IPS-18a (cell line): ENCODE data around the gene UBAP1L.
"Not testable (repeated sequence)": the region's sequence is repeated elsewhere in the genome, so short reads cannot be mapped to it uniquely, and the experiment has no call there.

Experiments
- H3K27ac ChIP-seq: one replicate; pipeline ENCODE4 v1.5.1; 2013; ENCODE audit warnings: low read length
- H3K27me3 ChIP-seq: one replicate; pipeline ENCODE4 v1.6.1; 2013; ENCODE audit warnings: mild to moderate bottlenecking, low read length; ENCODE audit not compliant: control insufficient read depth, insufficient read depth
- H3K36me3 ChIP-seq: one replicate; pipeline ENCODE4 v1.6.1; 2013; ENCODE audit warnings: low read depth, low read length; ENCODE audit not compliant: control insufficient read depth
- H3K4me1 ChIP-seq: one replicate; pipeline ENCODE4 v1.6.1; 2013; ENCODE audit warnings: low read depth, low read length; ENCODE audit not compliant: control insufficient read depth
- H3K4me3 ChIP-seq: one replicate; pipeline ENCODE4 v1.5.1; 2013; ENCODE audit warnings: low read length
- H3K9ac ChIP-seq: one replicate; pipeline ENCODE4 v1.6.1; 2013; ENCODE audit warnings: mild to moderate bottlenecking, low read length, moderate library complexity
- H3K9me3 ChIP-seq: one replicate; pipeline ENCODE4 v1.6.1; 2013; ENCODE audit warnings: low read depth, low read length; ENCODE audit not compliant: control insufficient read depth

UBAP1L gene

DNA sequence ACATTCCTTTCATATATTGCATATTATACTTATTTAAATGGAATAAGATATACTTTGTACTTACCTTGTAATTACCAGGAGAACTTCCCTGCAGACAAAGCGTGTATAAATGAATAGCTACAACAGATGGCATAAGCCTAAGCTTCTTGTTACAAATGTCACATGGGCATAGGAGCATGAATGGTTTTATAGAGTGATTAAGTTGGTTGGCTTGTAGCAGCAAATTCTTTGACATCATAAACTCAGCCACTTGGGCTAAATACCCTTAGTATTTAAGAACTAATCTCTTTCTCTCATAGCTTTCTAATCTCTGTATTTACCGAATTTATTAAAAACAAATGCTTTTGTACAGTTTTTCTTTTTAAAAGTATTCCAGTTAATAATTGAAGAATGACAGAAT, at the start of gene UBAP1L:
UBAP1L (minus strand) TSS at position 115 of the 400 bp plus-strand sequence. CDS start 8,985 bp downstream, outside the sequence.
- no peak within 1 kb of the TSS for H3K9ac ChIP-seq

DNA sequence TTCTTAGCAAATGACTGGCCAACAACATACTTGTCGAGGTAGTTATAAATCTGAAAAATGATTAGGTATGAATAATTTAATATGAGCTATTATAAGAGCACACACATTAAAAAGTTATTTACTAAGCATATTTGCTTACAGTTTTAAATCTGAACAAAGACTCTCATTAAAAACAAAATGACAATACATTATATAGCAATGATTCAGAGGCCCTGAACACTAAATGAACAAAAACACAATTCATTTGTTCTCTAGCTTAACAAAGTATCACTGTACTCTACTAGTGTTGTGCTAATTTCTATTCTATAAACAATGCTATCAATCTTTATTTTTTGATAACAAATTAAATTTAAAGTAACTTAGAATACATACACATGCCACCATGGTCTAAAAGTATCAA, 49.1 kb upstream of the UBAP1L start:
- H3K4me1 ChIP-seq = no peaks in the 10 kb centered on the region
- no peak overlapping the region for H3K9ac ChIP-seq
- no peaks in the 10 kb centered on the region for H3K9me3 ChIP-seq
- no peaks in the 10 kb centered on the region for H3K27me3 ChIP-seq
- H3K4me3 ChIP-seq = no peak overlapping the region
- H3K27ac ChIP-seq = no peak overlapping the region
- peaks cover 23% of the 10 kb centered on the region for H3K36me3 ChIP-seq

More for the DNA sequence above, at the start of gene UBAP1L:
- Histone ChIP-seq H3K4me3 (no peak within 1 kb of the TSS), H3K27me3 (no peaks in the 10 kb centered on the region), H3K4me1 (no peaks in the 10 kb centered on the region), H3K36me3 (peaks cover 33% of the 10 kb centered on the region), H3K9me3 (no peaks in the 10 kb centered on the region), H3K27ac (no peak within 1 kb of the TSS)

DNA sequence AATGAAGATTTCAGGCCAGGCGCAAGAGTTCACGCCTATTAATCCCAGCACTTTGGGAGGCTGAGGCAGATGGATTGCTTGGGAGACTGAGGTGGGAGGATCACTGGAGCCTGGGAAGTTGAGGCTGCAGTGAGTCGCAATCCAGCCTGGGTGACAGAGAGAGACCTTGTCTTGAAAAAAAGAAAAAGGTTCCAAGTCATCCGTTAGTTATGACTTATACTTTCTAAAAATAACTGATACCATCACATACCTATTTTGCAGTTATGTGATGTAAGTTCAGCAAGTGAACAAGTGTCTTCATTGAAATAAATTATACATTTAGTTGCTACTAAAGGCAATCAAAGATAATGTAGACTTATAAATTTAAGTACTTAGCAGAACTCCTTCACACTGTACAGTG, 48.0 kb upstream of the UBAP1L start:
- Histone ChIP-seq H3K9ac (no peak overlapping the region), H3K9me3 (no peaks in the 10 kb centered on the region), H3K4me3 (no peak overlapping the region), H3K4me1 (no peaks in the 10 kb centered on the region), H3K36me3 (peaks cover 29% of the 10 kb centered on the region), H3K27me3 (no peaks in the 10 kb centered on the region), H3K27ac (no peak overlapping the region)

DNA sequence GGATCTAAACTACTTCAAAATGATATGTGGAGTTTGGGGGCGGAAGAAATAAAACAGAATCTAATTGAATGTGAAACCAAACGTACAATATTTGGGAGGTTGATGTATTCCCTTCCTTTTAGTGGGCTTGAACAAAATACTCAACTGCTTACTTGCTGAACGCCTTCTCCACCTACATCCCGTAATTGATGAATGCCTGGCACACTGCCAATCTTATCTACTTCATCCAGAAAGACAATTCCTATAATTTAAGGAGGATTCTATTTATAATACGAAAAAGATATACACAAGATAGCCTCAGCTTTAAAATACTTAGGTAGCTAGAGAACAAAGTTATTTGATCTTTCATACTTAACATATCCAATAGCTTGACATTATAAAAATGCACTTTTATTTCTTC, 41.7 kb upstream of the UBAP1L start:
- Histone ChIP-seq H3K9ac (no peak overlapping the region), H3K27me3 (no peaks in the 10 kb centered on the region), H3K4me1 (no peaks in the 10 kb centered on the region), H3K4me3 (no peak overlapping the region), H3K9me3 (no peaks in the 10 kb centered on the region), H3K27ac (no peak overlapping the region), H3K36me3 (peaks cover 59% of the 10 kb centered on the region)

DNA sequence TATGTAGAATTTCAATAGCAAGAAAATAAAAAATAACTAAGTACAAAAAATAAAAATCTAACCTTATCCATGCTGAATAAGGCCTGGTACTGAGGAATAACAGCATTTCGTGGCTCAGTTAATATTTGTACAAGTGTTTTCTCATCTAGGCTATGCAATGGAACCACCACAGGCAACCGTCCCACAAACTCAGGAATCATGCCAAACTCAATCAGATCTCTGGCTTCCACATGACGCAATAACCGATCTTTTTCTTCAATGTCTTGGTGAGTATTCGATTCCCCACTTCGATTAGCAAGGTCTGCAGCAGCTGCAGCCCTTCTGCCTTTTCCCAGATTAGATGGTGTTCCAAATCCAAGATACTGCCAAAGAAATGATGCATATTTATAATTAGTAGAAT, 39.7 kb upstream of the UBAP1L start:
- H3K4me3 ChIP-seq = no peak overlapping the region
- H3K9ac ChIP-seq = no peak overlapping the region
- no peaks in the 10 kb centered on the region for H3K4me1 ChIP-seq
- no peaks in the 10 kb centered on the region for H3K9me3 ChIP-seq
- H3K36me3 ChIP-seq = peaks cover 67% of the 10 kb centered on the region
- H3K27me3 ChIP-seq = no peaks in the 10 kb centered on the region
- no peak overlapping the region for H3K27ac ChIP-seq

DNA sequence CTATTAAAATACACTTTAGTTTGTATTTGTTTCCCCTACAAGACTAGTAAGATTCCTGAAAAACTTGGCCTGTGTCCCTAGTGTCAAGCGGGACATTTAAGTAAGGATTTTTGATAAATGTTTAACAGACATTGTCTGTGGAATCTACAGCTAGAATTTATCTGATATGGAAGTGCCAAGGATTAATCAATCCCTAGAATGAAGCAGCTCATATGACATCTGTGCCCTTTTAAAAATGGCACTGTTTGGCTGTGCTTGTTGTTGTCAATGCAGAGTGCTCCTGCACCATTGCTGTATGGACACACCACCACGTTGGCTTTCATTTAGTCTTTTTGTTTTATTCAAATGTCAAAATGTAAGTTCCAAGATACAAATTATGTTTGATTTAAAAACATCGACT, 32.9 kb upstream of the UBAP1L start:
- Histone ChIP-seq H3K9me3 (no peaks in the 10 kb centered on the region), H3K27me3 (no peaks in the 10 kb centered on the region), H3K9ac (no peak overlapping the region), H3K4me3 (no peak overlapping the region), H3K4me1 (no peaks in the 10 kb centered on the region), H3K27ac (no peak overlapping the region), H3K36me3 (peaks cover 11% of the 10 kb centered on the region)

DNA sequence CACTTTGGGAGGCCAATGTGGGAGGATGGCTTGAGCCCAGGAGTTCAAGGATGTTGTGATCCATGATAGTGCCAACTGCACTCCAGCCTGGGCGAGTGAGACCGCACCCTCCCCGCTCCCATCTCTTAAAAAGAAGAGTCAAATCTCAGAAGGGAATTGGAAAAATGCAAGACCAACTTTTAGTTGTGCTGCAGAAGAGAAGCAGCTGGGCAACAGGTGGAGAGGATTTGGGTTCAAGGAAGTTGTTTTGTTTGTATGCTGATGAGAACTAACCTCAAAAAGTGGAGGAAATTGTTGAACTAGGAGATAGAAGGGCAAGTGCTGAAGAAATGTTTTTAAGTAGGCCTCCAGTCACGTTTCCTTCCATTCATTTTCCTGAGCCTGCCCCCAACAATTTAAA, 31.4 kb upstream of the UBAP1L start:
- H3K9me3 ChIP-seq = no peaks in the 10 kb centered on the region
- no peaks in the 10 kb centered on the region for H3K27me3 ChIP-seq
- peaks cover 8% of the 10 kb centered on the region for H3K36me3 ChIP-seq
- H3K4me3 ChIP-seq = no peak overlapping the region
- no peaks in the 10 kb centered on the region for H3K4me1 ChIP-seq
- H3K27ac ChIP-seq = no peak overlapping the region
- no peak overlapping the region for H3K9ac ChIP-seq

DNA sequence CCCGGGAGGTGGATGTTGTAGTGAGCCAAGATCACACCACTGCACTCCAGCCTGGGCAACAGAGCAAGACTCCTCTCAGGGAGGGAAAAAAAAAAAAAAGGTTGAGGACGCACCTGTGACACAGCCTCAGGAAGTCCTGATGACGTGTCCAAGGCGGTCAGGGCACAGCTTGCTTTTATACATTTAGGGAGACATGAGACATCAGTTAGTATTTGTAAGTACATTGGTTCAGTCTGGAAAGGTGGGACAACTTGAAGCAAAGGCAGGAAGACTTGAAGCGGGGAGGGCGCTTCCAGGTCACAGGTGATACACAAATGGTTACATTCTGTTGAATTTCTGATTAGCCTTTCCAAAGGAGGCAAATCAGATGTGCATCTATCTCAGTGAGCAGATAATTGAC, 23.6 kb upstream of the UBAP1L start:
- not testable (repeated sequence) for H3K27ac ChIP-seq, H3K4me3 ChIP-seq, H3K27me3 ChIP-seq

DNA sequence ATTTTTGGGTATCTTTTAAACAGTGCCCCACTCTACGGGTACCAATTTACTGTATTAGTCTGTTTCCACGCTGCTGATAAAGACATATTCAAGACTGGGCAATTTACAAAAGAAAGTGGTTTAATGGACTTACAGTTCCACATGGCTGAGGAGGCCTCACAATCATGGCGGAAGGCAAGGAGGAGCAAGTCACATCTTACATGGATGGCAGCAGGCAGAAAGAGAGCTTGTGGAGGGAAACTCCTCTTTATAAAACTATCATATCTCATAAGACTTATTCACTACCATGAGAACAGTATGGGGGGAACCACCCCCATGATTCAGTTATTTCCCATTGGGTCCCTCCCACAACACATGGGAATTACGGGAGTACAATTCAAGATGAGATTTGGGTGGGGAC, 22.9 kb upstream of the UBAP1L start:
- not testable (repeated sequence) for H3K4me3 ChIP-seq, H3K27me3 ChIP-seq, H3K9ac ChIP-seq, H3K36me3 ChIP-seq, H3K27ac ChIP-seq, H3K4me1 ChIP-seq
- peaks cover 16% of the 10 kb centered on the region for H3K9me3 ChIP-seq

More for the DNA sequence above, 23.6 kb upstream of the UBAP1L start:
- H3K36me3 ChIP-seq, H3K9ac ChIP-seq, H3K4me1 ChIP-seq: not testable (repeated sequence)
- peaks cover 16% of the 10 kb centered on the region for H3K9me3 ChIP-seq

DNA sequence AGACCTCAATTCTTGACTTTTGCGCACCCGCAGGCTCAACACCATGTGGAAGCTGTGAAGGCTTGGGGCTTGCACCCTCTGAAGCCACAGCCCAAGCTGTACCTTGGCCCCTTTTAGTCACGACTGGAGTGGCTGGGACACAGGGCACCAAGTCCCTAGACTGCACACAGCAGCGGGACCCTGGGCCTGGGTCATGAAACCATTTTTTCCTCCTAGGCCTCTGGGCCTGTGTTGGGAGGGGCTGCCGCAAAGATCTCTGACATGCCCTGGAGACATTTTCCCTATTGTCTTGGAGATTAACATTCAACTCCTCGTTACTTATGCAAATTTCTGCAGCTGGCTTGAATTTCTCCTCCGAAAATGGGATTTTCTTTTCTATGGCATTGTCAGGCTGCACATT, 22.1 kb upstream of the UBAP1L start:
- H3K36me3 ChIP-seq, H3K27ac ChIP-seq, H3K4me1 ChIP-seq, H3K9ac ChIP-seq, H3K27me3 ChIP-seq, H3K4me3 ChIP-seq: not testable (repeated sequence)
- H3K9me3 ChIP-seq = peaks cover 16% of the 10 kb centered on the region

DNA sequence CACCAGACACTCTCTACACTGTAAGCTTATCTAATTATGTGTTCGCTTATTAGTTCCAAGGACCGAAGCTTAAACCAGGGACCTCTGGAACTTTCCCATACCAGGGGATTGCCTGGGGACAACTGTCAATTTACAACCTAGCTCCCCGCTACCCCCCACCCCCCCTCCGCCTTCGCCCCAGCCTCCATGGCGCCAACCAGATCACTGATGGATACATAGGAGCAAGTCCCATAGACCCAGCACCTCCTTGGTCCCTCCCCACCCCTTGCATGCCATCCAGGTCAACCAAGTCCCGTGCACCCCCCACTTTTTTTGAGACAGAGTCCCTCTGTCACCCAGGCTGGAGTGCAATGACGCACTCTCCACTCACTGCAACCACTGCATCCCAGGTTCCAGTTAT, 19.5 kb upstream of the UBAP1L start:
- no peak overlapping the region for H3K9ac ChIP-seq
- peaks cover 5% of the 10 kb centered on the region for H3K4me1 ChIP-seq
- peak overlapping the region; percentile 96 for H3K4me3 ChIP-seq
- peaks cover 3% of the 10 kb centered on the region for H3K36me3 ChIP-seq
- no peaks in the 10 kb centered on the region for H3K27me3 ChIP-seq
- peaks cover 16% of the 10 kb centered on the region for H3K9me3 ChIP-seq
- no peak overlapping the region for H3K27ac ChIP-seq

DNA sequence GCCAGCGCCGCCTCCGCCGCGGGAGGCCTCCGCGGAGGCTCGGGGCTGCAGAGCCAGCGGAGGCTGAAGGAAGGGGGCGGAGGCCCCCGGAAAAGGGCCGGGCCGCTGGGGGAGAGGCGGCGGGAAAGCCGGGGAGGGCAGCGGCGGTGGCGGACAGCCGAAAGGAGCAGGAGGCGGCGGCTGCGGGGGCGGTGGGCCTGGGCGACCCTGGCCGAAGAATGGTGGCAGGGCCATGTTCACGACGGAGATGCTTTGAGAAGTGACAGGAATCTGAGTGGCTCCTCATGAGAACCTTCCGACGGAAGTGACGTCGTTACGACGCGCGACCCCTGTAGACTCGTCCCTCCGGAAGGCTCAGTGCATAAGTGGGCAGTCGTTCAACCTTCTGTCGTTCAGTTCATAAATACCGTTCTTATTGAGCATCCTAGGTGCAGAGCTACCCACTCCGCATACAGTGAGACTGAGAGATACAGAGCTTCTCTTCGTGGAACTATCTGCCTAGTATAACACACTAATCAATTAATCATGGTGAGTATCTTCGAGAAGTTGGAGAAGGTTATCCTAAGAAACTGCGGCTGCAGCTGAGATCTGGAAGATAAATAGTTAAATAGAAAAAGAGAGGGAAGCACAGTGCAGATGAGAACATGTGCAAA, 18.7 kb upstream of the UBAP1L start, which contains the start of gene PDCD7:
PDCD7 (minus strand) TSS at position 261 of the 653 bp plus-strand sequence; CDS start at position 234, 27 bp downstream.
- no peaks in the 10 kb centered on the region for H3K27me3 ChIP-seq
- peak within 1 kb of the TSS; percentile 88 for H3K27ac ChIP-seq
- peaks cover 7% of the 10 kb centered on the region for H3K9me3 ChIP-seq
- H3K4me1 ChIP-seq = peaks cover 5% of the 10 kb centered on the region
- H3K9ac ChIP-seq = peak within 1 kb of the TSS; percentile 81
- peak within 1 kb of the TSS; percentile 96 for H3K4me3 ChIP-seq
- H3K36me3 ChIP-seq = peaks cover 12% of the 10 kb centered on the region
